Measurements from ENCODE around the gene ESYT1.

GRCh38 chr12:56105609-56105902 lies 22.5 kb upstream of the ESYT1 start:
- TF ChIP-seq, protein P1, sequence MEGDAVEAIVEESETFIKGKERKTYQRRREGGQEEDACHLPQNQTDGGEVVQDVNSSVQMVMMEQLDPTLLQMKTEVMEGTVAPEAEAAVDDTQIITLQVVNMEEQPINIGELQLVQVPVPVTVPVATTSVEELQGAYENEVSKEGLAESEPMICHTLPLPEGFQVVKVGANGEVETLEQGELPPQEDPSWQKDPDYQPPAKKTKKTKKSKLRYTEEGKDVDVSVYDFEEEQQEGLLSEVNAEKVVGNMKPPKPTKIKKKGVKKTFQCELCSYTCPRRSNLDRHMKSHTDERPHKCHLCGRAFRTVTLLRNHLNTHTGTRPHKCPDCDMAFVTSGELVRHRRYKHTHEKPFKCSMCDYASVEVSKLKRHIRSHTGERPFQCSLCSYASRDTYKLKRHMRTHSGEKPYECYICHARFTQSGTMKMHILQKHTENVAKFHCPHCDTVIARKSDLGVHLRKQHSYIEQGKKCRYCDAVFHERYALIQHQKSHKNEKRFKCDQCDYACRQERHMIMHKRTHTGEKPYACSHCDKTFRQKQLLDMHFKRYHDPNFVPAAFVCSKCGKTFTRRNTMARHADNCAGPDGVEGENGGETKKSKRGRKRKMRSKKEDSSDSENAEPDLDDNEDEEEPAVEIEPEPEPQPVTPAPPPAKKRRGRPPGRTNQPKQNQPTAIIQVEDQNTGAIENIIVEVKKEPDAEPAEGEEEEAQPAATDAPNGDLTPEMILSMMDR (IDR thresholded peaks at IDR 0.05; ENCODE audit: extremely low read depth in 1 of 2, insufficient read depth in 1 of 2, low read depth in 1 of 2, low read length in 2 of 2) = no peak
- TF ChIP-seq MAX (IDR thresholded peaks at IDR 0.05; ENCODE audit: insufficient read depth, insufficient read length) (no peak), POLR2A (IDR thresholded peaks at IDR 0.05; ENCODE audit: low read depth, low read length) (no peak), EZH2 (IDR thresholded peaks at IDR 0.05; ENCODE audit: borderline replicate concordance, low read depth, low read length, severe bottlenecking) (no peak), POLR2AphosphoS5 (IDR thresholded peaks at IDR 0.05; ENCODE audit: insufficient read depth, low read depth, low read length) (no peak), JUN (IDR thresholded peaks at IDR 0.05; ENCODE audit: borderline replicate concordance, insufficient read depth, insufficient read length, low read depth) (no peak), FOS (IDR thresholded peaks at IDR 0.05; ENCODE audit: borderline replicate concordance, insufficient read depth, low read length) (no peak), MYC (IDR thresholded peaks at IDR 0.05; ENCODE audit: low read depth, low read length) (no peak), GATA2 (IDR thresholded peaks at IDR 0.05; ENCODE audit: insufficient read depth, insufficient read length, low read depth, low read length) (no peak)
